Cardiac fibroblast (primary cell): Measurements from ENCODE around the gene TNFRSF8.

Source experiments
- DNase-seq, 2 donors: peaks; one replicate each; pipeline versions ENCODE4 v3.0.0 to v3.0.0-alpha.2; 2010; ENCODE audit warnings: low read depth in 2 of 2
- H3K4me3 ChIP-seq, 2 donors: replicated peaks in 1 of 2; 1 replicate in 1 of 2; 2 replicates in 1 of 2; pipeline ENCODE4 v1.5.1; 2011; ENCODE audit warnings: low read depth in 2 of 2, low read length in 2 of 2, mild to moderate bottlenecking in 2 of 2, moderate library complexity in 1 of 2
- TF ChIP-seq, protein P1 (sequence below): IDR thresholded peaks from one replicate; pipeline ENCODE4 v1.5.1; 2011; ENCODE audit warnings: low read depth, mild to moderate bottlenecking, low read length, inconsistent platforms

The TNFRSF8 gene

DNA sequence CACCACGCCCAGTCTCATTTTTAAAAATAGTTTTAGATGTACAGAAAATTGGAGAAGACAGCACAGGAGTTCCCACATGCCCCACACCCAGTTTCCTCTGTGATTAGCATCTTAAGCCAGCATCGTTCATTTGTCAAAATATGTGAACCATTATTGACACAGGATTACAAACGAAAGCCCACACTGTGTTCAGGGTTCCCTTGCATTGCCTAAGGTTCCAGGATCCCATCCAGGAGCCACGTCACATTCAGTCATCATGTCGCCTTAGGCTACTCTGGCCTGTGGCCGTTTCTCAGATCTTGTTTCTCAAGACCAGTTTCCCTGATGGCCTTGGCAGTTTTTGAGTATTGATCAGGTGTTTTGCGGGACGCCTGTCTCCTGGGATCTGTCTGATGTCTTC lies 69.0 kb downstream of the TNFRSF8 start:
- TF ChIP-seq, protein P1, sequence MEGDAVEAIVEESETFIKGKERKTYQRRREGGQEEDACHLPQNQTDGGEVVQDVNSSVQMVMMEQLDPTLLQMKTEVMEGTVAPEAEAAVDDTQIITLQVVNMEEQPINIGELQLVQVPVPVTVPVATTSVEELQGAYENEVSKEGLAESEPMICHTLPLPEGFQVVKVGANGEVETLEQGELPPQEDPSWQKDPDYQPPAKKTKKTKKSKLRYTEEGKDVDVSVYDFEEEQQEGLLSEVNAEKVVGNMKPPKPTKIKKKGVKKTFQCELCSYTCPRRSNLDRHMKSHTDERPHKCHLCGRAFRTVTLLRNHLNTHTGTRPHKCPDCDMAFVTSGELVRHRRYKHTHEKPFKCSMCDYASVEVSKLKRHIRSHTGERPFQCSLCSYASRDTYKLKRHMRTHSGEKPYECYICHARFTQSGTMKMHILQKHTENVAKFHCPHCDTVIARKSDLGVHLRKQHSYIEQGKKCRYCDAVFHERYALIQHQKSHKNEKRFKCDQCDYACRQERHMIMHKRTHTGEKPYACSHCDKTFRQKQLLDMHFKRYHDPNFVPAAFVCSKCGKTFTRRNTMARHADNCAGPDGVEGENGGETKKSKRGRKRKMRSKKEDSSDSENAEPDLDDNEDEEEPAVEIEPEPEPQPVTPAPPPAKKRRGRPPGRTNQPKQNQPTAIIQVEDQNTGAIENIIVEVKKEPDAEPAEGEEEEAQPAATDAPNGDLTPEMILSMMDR = no peak
- peak in 1 of 2 donors; percentile 60 for DNase-seq
- no peak overlapping the region for H3K4me3 ChIP-seq

DNA sequence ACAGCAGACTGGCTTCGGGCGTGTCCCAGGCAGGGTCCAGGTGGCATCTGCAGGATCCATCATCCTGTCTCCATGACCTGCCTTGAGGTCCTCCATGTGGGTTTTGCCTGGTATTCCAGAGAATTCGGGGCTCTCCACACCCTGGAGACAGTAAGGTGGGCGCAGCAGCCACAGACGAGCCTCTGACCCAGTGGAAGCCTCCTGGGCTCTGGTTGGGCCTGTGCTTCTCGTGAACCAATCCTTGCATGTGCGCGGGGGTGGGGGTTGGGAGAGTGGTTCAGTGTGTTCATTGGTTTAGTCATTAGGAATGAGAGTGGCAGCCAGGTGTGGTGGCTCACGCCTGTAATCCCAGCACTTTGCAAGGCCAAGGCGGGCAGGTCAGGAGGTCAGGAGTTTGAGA lies 71.6 kb downstream of the TNFRSF8 start:
- H3K4me3 ChIP-seq = no peak overlapping the region
- TF ChIP-seq, protein P1 = no peak
- no peak for DNase-seq

DNA sequence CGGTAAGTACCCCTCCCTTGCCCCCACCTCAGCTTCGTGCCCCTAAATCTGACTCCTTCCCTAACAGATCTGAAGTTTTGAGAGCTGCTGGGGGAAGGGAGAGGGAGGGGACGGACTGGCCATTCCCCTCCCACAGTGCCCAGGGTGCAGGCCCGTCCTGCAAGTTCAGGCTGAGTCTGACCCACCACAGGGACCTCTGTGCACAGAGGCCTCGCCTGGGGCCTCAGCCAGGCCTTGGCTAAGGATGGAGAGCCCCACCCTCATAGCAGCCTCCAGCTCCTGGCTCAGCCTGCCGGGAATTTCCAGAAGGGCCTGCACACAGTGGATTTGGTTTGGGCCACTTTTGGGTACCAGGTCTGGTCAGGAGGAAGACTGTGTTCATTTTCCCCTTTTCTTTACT lies 72.5 kb downstream of the TNFRSF8 start:
- TF ChIP-seq, protein P1 = no peak
- peak; percentile 18 to 57 for DNase-seq
- no peak overlapping the region for H3K4me3 ChIP-seq

DNA sequence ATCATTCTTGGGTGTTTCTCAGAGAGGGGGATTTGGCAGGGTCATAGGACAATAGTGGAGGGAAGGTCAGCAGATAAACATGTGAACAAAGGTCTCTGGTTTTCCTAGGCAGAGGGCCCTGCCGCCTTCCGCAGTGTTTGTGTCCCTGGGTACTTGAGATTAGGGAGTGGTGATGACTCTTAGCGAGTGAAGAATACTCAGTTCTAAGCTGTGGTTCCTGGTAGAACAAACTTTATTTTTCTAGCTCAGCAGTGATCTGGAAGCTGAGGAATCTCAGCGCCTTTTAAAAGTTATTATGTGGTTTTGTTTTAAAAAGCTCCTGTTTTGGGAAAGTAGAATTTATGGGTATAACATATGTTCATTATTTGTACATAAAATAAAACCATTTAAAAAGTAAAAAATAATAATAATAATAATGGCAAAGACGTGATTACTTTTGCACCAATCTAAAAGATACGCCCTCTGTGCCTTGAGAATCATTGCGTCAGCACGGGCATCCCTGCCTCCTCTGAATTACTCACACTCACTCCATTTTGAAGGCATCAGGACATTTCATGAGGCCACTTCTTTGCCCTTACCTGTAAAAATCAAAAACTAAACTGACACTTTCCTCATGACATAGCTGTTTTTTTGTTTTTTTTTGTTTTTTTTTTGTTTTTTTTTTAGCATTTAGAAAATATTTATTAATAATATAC lies 74.0 kb downstream of the TNFRSF8 start:
- TF ChIP-seq, protein P1 = no peak
- no peak overlapping the region for H3K4me3 ChIP-seq
- DNase-seq = peak in 1 of 2 donors; percentile 26

DNA sequence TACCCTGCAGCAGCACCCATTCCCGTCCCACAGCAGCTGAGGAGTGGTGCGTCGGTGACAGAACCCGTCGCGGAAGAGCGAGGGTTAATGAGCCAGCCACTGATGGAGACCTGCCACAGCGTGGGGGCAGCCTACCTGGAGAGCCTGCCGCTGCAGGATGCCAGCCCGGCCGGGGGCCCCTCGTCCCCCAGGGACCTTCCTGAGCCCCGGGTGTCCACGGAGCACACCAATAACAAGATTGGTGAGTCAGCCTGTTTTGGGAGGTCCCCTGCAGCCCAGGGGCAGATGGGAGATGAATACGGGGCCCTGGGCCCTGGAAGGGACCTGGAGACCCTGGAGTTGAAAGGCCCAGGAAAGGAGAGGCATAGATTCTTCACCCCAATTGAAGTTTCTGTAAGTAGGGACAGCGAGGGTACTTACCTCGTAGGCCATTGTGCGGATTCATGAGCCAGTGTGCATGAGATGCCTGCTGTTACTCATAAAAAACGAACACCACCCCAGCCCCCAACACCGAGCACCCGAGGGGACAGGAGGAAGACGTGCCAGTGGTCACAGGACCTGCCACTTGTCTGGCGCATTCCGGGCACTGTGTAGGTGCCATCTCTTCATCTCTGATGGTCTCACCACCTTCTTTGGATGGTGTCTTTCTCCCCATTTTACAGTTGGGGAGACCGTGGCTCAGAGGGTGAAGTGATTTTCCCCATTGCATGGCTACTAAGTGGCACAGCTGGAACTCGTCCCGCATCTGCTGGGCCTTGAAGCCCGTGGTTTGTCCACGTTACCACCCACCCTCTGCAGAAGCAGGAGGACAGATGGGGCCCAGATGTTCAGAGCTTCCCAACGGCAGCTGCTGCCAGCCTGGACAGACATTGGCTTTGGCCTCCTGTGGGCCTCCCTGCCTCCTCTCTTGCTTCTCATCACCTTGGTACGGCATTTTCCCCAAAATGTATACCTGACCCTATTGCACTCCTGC lies 75.4 kb downstream of the TNFRSF8 start:
- H3K4me3 ChIP-seq = no peak overlapping the region
- DNase-seq = no peak
- TF ChIP-seq, protein P1 = no peak

DNA sequence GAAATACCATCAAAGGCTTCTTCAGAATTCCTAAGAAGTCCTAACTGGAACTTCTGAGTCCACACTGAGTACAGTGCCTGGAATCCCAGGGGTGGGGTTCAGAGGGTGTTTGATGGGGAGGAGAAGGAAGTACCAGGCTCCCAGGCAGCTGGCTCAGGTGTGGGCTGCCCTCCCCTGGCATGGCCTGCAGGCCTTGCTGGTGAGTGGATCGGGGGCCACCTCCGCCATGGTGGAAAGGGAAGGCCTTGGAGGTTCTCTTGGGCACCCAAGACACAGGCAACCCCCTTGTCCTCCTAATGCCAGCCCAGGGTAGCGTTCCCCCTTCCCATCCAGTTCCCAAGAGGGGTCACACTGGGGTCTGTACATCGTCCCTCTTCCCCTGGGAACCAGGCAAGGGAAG lies 76.9 kb downstream of the TNFRSF8 start:
- no peak overlapping the region for H3K4me3 ChIP-seq
- TF ChIP-seq, protein P1 = no peak
- DNase-seq = no peak
